ENCODE results near the gene CNTRL.

DNA sequence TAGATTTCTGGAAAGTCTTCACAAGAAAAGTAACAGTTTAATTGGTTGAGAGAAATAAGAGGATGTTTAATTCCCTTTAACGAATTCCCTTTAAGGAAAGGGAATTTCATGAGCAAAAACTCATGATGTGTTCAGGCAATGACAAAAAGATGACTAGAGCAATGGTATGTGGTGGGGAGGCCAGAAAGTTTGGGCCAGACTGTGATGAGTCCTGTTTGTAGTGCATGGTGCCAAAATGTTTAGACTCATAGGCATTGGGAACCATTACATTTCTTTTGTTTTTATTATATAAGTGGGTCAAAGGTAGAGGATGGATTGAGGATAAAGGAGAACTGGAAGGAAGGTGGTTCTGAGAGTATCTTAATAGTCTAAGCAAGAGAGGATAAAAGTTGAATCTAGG is 10.9 kb downstream of the CNTRL start:
- no peak for TF ChIP-seq EZH2 (IDR thresholded peaks at IDR 0.05; ENCODE audit: low read length, missing control alignments)
- TF ChIP-seq, protein P1, sequence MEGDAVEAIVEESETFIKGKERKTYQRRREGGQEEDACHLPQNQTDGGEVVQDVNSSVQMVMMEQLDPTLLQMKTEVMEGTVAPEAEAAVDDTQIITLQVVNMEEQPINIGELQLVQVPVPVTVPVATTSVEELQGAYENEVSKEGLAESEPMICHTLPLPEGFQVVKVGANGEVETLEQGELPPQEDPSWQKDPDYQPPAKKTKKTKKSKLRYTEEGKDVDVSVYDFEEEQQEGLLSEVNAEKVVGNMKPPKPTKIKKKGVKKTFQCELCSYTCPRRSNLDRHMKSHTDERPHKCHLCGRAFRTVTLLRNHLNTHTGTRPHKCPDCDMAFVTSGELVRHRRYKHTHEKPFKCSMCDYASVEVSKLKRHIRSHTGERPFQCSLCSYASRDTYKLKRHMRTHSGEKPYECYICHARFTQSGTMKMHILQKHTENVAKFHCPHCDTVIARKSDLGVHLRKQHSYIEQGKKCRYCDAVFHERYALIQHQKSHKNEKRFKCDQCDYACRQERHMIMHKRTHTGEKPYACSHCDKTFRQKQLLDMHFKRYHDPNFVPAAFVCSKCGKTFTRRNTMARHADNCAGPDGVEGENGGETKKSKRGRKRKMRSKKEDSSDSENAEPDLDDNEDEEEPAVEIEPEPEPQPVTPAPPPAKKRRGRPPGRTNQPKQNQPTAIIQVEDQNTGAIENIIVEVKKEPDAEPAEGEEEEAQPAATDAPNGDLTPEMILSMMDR (conservative IDR thresholded peaks at IDR 0.05 in 1 of 2, IDR thresholded peaks at IDR 0.05 in 1 of 2; ENCODE audit: low read depth in 1 of 2, low read length in 2 of 2), result no peak
